Ishikawa (cell line): Measurements from ENCODE around the gene HOXA11.

ENCODE experiments used
- CEBPB ChIP-seq: IDR thresholded peaks from 2 replicates; pipeline ENCODE4 v1.6.1; 2012
- CREB1 ChIP-seq: IDR thresholded peaks from 2 replicates; pipeline ENCODE4 v1.6.1; 2012; ENCODE audit warnings: low read depth
- EGR1 ChIP-seq: IDR thresholded peaks from 2 replicates; pipeline ENCODE4 v1.6.1; 2012
- EP300 ChIP-seq: IDR thresholded peaks from 2 replicates; pipeline ENCODE4 v1.6.1; 2012; ENCODE audit warnings: borderline replicate concordance
- FOXM1 ChIP-seq: IDR thresholded peaks from 2 replicates; pipeline ENCODE4 v1.6.1; 2012; ENCODE audit warnings: low read depth, borderline replicate concordance
- NFIC ChIP-seq: IDR thresholded peaks from 2 replicates; pipeline ENCODE4 v1.6.1; 2012
- RAD21 ChIP-seq: IDR thresholded peaks from 2 replicates; pipeline ENCODE4 v1.6.1; 2012; ENCODE audit warnings: low read depth
- TAF1 ChIP-seq: IDR thresholded peaks from 2 replicates; pipeline ENCODE4 v1.6.1; 2012; ENCODE audit warnings: low read depth, mild to moderate bottlenecking
- TCF12 ChIP-seq: IDR thresholded peaks from 2 replicates; pipeline ENCODE4 v1.6.1; 2012; ENCODE audit warnings: low read depth
- TEAD4 ChIP-seq: IDR thresholded peaks from 2 replicates; pipeline ENCODE4 v1.6.1; 2012
- YY1 ChIP-seq: IDR thresholded peaks from 2 replicates; pipeline ENCODE4 v1.6.1; 2012; ENCODE audit warnings: low read depth
- ZBTB7A ChIP-seq: IDR thresholded peaks from 2 replicates; pipeline ENCODE4 v1.6.1; 2012; ENCODE audit warnings: low read depth
- TF ChIP-seq, protein P1 (sequence below): IDR thresholded peaks from 2 replicates; pipeline ENCODE4 v1.6.1; 2012; ENCODE audit warnings: low read depth, mild to moderate bottlenecking
- TF ChIP-seq, protein P2 (sequence below): IDR thresholded peaks from 2 replicates; pipeline ENCODE4 v1.6.1; 2012
- TF ChIP-seq, protein P3 (sequence below): IDR thresholded peaks from 2 replicates; pipeline ENCODE4 v1.6.1; 2012

HOXA11 gene

DNA sequence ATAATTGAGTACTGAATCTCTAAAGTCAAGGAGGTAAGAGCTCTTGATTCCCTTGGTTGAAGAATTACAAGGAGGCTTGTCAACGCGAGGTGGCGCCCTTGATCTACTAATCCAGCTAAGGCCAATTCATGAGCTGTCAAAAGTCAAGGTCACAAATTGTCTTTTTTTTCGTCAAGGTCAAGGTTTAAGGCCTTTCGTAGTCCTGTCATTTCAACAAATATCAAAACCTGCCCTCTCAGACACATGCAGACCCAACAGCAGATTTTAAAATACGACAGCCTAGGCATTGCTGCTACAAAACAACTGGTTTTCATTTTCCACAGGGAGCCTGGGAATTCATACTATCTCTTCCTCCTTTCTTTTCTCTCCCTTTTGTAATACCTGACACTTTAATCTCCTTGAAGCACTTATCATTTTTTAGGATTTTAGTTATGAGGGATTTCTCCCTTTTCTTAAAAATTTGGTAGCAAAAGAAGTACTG, 11.3 kb upstream of the HOXA11 start:
- TF ChIP-seq TAF1 (no peak), TCF12 (no peak), FOXM1 (no peak), NFIC (no peak), CREB1 (no peak), RAD21 (peak; percentile 97)

DNA sequence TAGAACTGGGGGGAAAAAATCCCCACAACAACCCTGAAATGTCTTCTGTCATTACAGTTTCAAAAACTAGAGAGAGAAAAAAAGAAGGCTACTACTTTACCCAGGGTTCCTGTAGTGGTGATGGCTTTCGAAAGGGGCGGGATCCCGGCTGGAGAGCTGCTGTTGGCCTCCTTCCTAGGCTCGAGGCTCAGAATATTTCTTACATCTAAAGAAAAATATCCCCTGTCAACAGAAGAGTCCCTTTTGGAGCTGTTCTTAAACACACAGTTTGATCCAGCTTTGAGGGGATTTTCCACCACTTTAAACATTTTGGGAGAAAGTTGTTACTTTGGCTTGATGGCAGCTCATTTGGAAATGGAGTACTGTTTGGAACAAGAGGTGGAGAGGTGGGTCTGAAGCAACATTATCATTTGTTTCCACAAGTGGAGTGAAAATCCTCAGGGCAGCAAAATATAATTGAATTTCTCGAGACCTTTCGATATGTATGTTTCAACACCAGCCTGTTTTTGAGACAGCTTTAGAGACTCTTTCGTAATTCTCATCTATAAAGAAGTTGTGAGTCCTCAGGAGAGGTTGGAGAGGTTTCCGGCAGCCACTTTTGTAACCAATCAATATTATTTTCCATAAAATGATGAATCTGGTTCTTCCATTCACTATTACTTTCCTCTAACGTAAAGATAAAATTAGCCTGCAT, 9.8 kb upstream of the HOXA11 start:
- TF ChIP-seq YY1 (no peak), CREB1 (no peak), ZBTB7A (no peak), CEBPB (no peak), EP300 (no peak), TAF1 (no peak), FOXM1 (no peak), RAD21 (no peak), NFIC (no peak), TCF12 (no peak), EGR1 (no peak), TEAD4 (no peak)
- TF ChIP-seq, protein P1, sequence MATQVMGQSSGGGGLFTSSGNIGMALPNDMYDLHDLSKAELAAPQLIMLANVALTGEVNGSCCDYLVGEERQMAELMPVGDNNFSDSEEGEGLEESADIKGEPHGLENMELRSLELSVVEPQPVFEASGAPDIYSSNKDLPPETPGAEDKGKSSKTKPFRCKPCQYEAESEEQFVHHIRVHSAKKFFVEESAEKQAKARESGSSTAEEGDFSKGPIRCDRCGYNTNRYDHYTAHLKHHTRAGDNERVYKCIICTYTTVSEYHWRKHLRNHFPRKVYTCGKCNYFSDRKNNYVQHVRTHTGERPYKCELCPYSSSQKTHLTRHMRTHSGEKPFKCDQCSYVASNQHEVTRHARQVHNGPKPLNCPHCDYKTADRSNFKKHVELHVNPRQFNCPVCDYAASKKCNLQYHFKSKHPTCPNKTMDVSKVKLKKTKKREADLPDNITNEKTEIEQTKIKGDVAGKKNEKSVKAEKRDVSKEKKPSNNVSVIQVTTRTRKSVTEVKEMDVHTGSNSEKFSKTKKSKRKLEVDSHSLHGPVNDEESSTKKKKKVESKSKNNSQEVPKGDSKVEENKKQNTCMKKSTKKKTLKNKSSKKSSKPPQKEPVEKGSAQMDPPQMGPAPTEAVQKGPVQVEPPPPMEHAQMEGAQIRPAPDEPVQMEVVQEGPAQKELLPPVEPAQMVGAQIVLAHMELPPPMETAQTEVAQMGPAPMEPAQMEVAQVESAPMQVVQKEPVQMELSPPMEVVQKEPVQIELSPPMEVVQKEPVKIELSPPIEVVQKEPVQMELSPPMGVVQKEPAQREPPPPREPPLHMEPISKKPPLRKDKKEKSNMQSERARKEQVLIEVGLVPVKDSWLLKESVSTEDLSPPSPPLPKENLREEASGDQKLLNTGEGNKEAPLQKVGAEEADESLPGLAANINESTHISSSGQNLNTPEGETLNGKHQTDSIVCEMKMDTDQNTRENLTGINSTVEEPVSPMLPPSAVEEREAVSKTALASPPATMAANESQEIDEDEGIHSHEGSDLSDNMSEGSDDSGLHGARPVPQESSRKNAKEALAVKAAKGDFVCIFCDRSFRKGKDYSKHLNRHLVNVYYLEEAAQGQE, result no peak
- TF ChIP-seq, protein P2, sequence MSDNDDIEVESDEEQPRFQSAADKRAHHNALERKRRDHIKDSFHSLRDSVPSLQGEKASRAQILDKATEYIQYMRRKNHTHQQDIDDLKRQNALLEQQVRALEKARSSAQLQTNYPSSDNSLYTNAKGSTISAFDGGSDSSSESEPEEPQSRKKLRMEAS, result no peak
- TF ChIP-seq, protein P3, sequence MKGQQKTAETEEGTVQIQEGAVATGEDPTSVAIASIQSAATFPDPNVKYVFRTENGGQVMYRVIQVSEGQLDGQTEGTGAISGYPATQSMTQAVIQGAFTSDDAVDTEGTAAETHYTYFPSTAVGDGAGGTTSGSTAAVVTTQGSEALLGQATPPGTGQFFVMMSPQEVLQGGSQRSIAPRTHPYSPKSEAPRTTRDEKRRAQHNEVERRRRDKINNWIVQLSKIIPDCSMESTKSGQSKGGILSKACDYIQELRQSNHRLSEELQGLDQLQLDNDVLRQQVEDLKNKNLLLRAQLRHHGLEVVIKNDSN, result no peak

DNA sequence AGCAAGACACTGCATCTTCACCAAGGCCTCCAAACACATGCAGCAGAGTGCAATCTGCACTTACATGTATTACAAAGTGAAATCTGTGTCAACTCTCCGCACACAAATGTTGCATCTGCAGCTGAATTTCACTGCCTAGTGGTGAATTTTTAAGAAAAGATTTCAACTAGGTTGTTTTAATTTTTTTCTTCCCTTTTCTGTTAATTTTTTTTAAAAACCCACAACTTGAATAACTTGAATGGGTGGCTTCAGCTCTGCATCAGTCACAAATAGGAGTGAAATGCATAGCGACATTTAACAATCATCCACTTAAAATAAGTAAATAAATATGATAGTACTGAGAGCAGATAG, 8.9 kb upstream of the HOXA11 start:
- no peak for TF ChIP-seq ZBTB7A
- TF ChIP-seq TCF12, result no peak
- no peak for TF ChIP-seq FOXM1
- no peak for TF ChIP-seq NFIC
- TF ChIP-seq TEAD4, result no peak

GRCh38 chr7:27193335-27194001, 8.4 kb upstream of the HOXA11 start:
- TF ChIP-seq, protein P1, result no peak
- no peak for TF ChIP-seq TCF12
- no peak for TF ChIP-seq ZBTB7A
- no peak for TF ChIP-seq FOXM1
- no peak for TF ChIP-seq NFIC
- no peak for TF ChIP-seq RAD21
- TF ChIP-seq TAF1, result no peak
- no peak for TF ChIP-seq YY1
- TF ChIP-seq EP300, result no peak
- TF ChIP-seq CREB1, result no peak
- no peak for TF ChIP-seq EGR1
- TF ChIP-seq, protein P3, result no peak
- no peak for TF ChIP-seq TEAD4
- TF ChIP-seq, protein P2, result no peak
- no peak for TF ChIP-seq CEBPB

- TF ChIP-seq, protein P2, result no peak
- TF ChIP-seq EP300, result no peak
- TF ChIP-seq TEAD4, result no peak
Observed at GRCh38 chr7:27192546-27193334, 7.7 kb upstream of the HOXA11 start.
